NCI-H345 (cell line): ENCODE data around the gene VASH2.
"Not testable (repeated sequence)": the region's sequence is repeated elsewhere in the genome, so short reads cannot be mapped to it uniquely, and the experiment has no call there.

Experiments
- DNase-seq: peaks from one replicate; lab custom pipeline; 2025; lab: John Stamatoyannopoulos, UW

VASH2 gene

DNA sequence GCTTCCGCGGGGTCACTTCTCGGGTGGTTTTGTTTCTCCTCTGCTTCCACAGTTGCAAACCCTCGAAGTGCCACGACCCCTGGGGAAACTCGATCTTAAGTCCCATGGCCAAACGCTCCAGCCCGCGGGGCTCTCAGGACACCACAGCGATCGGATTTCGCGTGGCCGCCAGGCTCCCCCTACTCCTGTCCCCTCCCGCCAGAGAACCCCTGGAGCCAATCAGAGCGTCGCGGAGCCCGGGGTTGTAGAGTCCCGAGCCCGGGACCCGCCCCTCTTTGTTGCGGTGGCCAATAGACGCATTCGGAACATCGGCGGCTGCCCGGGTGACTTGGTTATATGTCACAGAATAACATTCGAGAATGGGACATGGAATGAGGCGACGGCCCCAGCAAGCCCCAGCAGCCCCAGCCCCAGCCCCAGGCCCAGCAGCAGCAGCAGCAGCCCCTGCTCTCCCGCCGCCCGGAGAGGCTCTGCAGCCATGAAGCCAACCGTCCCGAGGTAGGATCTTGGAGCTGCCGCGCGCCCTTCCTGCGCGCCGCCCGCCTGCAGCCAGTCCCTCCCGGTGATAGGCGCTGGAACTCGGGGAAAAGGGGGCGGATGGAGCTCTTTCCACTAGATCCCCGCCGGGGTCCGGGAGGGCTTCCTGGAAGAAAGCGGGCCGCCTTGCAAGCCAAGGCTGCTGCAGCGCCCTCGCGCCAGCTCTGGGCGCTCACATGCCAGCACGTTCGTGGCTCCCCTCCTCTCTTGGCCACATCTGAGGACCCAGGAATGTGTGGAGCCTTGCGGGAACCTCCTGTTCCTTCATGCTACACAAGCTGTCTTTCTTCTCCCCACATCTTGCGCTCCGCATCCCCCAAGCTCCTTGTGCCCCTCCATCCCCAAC, at the start of gene VASH2:
TSS of gene VASH2 (plus strand) at position 299 of the 883 bp plus-strand sequence. CDS start 1,002 bp downstream, outside the sequence.
- peak; percentile 88 for DNase-seq

DNA sequence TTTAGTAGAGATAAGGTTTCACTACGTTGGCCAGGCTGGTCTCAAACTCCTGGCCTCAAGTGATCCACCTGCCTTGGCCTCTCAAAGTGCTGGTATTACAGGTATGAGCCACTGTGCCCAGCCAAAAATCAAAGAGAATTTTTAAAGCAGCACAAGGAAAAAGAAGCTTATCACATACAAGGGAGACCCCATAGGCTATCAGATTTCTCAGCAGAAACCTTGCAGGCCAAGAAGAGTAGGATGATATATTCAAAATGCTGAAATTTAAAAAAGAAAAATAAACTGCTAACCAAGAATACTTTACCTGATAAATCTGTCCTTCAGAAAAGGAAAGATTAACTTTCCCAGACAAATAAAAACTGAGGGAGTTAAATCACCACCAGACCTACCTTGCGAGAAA, 49.1 kb upstream of the VASH2 start:
- no peak for DNase-seq

DNA sequence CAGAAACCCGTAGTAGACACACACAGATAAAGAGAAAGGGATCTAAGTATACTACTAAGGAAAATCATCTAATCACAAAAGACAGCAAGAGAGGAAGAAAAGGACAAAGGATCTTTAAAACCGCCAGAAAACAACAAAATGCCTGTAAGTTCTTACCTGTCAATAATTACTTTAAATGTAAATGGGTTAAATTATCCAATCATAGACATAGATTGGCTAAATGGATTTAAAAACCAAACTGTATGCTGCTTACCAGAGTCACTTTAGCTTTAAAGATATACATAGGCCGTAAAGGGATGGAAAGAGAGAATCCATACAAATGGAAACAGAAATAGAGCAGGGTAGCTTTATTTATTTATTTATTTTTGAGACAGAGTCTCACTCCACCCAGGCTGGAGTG, 48.3 kb upstream of the VASH2 start:
- no peak for DNase-seq

DNA sequence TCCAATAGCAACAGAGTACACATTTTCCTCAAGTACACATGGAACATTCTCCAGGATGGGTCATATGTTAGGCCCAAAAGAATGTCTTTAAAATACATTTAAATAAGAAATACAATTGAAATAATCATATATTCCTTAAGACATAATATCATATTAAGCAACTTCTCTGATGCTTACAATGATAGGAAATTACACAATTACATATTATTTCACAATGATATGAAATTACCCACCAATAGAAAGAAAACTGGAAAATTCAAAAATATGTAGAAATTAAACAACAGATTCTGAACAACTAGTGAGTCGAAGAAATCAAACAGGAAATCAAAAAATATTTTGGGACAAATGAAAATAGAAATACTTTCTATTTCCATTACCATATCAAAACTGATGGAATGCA, 46.7 kb upstream of the VASH2 start:
- DNase-seq = no peak

DNA sequence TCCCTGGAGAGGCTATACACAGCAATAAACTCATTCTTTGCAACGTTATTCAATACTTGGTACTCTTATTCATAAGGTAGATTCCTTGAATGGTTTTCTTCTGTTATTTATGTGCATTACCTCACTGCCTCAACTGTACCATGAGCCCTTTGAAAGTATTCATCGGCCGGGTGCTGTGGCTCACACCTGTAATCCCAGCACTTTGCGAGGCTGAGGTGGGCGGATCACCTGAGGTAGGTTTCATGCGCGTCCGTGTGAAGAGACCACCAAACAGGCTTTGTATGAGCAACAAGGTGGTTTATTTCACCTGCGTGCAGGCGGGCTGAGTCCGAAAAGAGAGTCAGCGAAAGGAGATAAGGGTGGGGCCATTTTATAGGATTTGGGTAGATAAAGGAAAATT, 42.3 kb upstream of the VASH2 start:
- not testable (repeated sequence) for DNase-seq

DNA sequence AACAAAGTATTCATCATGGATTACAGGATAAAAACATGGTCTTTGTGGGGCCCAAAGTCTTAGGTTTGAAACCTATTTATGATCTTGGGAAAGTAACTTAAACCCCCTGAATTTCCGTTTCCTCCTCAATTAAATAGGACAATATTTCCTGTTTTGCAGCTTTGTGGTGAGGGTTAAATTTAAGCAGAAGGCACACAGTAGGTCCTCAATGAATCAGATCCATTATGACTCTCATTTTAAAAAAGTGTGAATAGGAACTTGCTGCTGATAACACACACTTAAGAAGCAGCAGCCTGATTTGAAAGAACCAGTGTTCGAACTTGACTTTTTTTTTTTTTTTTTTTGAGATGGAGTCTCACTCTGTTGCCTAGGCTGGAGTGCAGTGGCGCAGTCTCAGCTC, 41.4 kb upstream of the VASH2 start:
- DNase-seq = no peak

DNA sequence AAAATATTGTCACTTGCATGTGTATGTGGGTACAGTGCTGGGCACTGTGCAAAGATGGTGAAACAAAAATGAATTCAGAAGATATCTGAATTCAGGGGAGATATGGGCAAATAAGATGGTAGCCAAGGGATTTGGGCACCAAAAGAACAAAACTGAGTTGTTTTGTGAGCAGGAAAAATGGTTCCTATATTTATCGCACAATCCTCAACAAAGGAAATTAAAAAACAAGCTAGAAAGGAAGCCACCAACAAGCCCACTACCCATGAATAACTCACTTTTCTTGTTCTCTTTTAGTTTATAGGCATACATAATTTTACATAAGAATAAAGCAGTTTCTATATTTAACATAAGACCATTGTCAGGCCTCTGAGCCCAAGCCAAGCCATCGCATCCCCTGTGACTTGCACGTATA, 40.7 kb upstream of the VASH2 start:
- DNase-seq = no peak

DNA sequence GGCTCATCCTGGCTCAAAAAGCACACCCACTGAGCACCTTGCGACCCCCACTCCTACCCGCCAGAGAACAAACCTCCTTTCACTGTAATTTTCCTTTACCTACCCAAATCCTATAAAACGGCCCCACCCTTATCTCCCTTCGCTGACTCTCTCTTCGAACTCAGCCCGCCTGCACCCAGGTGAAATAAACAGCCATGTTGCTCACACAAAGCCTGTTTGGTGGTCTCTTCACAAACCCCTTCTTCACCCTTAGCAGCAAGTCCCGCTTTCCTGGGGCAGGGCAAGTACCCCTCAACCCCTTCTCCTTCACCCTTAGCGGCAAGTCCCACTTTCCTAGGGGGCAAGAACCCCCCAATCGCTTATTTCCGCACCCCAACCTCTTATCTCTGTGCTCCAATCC, 40.1 kb upstream of the VASH2 start:
- not testable (repeated sequence) for DNase-seq

DNA sequence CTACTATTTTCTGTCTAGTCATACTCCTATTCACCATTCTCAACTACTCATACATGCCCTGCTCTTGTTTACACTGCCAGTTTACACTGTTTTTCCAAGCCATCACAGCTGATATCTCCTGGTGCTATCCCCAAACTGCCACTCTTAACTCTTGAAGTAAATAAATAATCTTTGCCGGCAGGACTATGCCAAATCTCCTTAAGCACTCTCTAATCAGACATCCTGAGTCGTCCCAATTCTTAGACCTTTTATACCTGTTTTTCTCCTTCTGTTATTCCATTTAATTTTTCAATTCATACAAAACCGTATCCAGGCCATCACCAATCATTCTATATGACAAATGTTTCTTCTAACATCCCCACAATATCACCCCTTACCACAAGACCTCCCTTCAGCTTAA, 36.7 kb upstream of the VASH2 start:
- not testable (repeated sequence) for DNase-seq

DNA sequence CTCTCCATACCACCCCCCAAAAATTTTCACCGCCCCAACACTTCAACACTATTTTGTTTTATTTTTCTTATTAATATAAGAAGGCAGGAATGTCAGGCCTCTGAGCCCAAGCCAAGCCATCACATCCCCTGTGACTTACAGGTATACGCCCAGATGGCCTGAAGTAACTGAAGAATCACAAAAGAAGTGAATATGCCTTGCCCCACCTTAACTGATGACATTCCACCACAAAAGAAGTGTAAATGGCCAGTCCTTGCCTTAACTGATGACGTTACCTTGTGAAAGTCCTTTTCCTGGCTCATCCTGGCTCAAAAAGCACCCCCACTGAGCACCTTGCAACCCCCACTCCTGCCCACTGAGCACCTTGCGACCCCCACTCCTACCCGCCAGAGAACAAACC, 36.2 kb upstream of the VASH2 start:
- DNase-seq = not testable (repeated sequence)

DNA sequence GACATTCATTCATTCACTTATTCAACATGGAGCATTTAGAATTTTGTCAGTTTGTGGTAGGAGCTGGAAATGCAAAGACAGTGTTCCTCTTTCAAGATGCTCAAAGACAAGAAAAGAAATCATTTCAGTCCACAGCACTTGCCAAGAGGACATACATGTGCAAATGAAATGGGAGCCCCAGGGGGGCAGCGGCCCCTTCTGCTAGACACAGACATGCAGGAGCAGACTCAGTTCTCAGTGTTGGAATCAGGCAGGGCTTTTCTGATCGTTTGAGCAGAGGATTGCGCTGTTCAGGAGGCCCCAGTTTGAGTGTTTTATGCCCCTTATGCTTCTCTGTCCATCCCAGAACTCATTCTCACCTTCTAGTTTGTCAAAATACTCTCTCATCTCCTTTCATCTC, 35.6 kb upstream of the VASH2 start:
- no peak for DNase-seq

DNA sequence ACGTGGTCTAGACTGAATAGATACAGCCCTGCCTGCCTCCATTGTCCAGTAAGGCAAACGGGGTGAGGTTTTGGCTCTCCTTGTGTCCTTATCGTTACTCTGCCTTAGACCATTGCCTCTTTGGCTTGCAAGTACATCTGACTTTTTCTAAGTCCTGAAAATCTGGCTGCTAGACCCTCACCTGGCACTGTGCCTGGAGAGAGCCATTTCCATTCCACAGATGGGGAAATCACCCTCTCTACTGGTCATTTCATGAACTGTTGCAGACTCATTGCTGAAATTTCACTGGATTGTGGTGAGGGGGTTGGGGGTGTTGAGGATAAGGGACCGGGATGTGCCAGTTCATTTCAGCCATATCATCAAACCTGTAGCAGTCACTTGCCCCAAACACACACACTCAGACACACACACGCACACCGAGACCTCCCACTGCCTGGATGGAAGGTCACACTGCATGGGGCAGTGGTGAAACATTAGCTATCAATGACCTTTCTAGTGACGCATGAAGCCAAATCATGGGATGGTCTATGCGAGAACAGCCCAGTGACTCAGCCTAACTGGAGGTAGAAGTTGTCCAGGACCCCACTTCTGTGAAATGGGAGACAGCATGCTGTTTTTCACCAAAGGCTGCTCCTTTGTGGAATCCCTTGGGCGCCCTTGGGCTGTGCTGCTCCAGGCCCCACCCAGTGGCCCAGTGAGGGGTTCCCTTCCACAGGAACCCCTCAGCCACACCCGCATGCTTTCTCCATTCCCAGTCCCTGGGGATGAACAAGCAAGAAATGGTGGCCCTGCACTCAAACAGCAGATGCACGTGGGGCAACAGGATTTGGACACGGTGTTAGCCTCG, 34.9 kb upstream of the VASH2 start:
- peak; percentile 25 for DNase-seq

DNA sequence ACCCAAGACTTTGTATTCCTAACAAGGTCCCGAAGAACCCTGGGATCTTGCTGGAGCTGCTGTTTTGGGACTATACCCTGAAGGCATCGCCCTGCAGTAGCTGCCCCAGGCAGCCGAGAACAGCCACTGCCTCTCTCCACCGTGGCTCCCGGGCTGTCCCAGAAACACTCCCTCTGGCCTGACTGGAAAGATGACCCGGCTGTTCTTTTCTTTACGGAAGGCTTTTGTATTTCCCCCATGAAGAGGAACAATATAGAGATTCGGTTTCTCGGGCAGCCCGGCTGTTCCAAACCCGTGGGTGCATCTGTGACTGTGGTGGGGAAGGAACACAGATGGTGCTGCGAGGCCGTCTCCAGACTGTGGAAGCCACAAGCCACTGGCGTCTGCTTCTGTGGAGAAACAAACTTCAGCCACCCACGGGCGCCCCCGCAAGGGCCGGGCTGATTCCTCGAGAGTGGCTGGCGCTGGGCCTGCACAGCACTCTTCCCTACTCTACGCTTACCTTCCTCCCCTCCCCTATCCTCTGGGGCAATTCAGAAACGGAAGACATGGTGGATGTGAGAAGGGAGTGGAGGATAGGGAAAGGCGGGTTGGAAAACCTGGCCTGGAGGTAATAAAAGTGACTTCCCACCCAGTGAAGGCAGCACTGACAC, 33.7 kb upstream of the VASH2 start:
- DNase-seq = no peak

DNA sequence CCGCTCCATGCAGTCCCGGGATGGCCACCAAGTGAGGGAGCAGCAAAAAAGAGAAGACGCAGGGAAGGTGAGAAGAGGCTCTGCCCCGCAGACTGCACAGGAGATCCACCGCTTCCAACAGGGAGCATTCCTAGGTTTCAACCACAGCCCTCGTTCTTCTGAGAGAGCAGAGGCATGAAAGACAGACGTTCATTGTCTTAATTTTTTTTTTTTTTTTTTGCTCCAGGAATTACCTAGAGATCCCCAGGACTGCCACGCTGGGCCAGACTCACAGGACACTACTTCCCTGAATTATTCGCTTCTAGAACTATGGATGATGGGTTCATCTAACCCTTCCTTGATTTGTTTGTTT, 33.2 kb upstream of the VASH2 start:
- DNase-seq = no peak

DNA sequence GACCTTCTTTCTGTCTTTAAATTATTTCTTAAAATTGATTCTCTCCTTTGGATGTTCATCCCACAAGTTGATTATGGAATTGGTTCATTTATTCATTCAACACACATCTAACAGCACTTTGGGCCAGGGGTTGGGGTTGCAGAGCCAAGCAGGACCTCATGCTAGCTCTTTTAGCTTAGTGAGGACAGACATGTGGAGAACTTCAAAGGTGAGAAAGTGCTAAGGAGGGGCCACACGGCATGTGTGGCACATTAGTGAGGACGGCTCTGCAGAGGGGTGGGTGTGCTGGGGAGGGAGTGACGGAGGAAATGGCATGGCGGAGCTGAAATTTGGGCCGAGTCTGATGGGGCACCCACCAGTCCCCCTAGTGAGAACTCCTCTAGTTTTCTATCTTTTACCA, 32.5 kb upstream of the VASH2 start:
- DNase-seq = no peak

DNA sequence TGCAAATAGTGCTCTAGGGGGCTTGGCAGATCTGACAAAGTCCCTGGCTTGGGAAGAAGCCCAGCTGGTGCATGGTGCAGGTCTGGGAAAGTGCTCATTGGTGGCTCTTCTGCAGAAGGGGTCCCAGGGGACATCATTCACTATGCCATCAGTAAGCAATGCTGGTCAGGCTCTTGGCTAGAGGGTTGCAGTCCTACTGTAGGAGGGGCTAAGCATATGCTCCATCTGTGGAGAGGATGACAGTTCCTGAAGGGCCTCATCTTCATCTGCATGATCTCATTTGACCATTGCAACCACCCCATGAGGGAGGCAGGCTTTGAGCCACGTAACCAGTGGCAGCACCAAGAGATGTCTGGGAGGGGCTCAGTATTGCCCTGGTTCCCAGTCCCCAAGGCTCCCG, 31.5 kb upstream of the VASH2 start:
- DNase-seq = no peak

DNA sequence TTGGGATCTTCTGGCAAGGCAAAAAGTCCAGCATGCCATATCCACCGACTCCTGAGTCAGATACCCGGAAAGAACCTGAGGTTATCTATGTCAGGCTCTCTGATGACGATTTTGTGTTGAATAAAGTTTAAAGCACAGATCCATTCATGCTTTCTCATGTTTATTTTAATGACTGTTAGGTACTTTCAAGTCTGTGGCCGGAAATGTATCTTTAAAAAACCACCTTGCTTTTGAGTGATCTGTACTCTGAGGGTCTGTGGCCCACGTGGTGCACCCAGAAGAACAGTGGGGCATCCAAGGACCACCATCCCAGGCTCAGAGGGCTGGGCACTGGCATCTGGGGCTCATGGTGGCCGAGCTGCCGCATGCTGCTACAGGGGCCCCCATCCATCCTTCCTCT, 30.1 kb upstream of the VASH2 start:
- DNase-seq = no peak

DNA sequence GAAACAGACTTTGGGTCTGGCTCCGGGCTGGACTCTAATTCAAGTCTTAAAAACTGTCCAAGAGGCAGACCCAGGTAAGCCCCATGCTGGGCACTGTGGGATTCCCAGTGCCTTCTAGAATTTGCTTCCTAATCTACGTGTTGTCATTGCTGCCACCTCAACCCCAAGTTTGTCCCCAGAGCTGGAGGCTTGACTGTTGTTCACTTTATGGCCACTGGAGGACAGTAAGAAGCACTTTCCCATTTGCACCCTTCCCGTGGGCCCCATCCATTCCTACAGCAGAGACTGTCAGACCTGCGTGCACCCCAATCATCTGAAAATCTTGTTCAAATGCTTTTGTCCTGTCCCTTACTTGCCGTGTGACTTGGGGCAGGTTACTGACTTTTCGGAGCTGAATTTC, 29.4 kb upstream of the VASH2 start:
- DNase-seq = no peak

DNA sequence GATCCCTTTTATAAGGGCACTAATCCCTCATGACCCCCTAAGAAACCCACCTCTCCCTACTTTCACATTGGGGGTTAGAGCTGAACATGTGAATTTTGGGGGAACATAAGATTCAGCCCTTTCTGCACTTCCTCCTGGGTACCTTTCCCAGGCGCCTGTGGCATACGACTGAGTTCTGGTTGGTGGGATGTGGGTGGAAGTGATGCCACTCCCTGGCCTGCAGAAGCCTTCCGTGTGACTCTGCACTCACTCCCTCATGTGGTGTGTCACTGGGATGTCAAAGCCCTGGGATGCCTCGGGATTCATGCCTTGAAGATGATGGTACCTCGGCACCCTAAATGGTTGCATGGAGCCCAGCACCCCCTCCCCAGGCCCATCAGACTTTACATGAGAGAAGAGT, 28.3 kb upstream of the VASH2 start:
- DNase-seq = no peak

DNA sequence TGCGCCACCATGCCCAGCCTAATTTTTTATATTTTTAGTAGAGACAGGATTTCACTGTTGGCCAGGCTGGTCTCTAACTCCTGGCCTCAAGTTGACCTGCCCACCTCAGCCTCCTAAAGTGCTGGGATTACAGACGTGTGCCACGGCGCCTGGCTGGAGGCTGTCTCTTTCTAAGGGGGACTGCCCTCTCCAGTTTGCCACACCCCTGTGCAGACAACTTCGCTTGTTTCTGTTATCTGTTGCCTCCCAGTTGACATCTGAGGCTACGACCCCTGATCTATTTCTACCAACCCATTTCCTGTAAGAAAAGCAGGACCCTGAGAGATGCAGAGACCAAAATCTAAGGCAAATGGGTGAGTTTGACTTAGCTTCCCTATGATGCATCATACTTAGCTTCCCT, 24.0 kb upstream of the VASH2 start:
- DNase-seq = no peak

DNA sequence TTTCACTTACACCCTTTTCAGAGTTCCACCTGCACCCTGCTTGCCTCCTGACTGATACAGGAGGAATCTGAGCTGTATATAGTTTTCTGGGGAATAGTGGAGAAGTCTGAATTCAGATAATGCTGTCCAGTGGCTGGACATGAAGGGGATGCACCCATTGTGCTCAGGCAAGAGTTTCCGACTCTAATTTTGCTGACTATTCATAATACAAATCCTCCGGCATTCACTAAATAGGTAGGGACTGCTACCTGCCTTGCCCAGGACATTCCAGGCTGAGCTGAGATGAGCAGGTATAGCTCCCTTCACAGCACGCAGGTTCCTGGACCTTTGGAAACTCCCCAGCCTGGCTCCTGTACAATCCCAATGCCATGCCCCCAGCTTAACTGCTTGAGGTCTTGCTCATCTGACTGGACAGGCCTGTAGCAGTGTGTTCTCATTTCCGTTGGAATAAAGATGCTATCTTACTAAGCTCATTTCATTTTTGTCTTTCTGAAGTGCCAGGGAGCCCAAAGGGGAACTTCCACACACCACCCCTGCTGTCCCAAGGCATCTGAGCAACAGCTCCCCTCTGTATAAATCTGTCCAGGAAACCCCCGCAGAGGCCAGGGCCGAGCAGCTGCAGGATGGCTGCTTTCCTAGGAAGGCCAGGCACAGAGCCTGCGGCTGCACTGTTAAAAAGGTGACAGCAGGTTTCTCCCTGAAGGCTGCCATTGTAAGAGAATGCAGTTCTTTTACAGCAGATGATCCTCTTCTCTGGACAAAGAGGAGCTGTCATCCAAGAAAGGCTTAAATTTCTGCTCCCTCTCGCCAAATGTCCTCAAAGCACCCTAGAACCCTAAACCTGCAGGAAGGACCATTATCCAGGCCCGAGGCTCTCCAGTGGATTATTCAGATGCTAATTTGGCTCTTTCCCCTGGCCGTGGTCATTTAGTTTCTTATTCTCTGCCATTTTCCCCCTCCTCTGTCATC, 21.7 kb upstream of the VASH2 start:
- DNase-seq = no peak
